B cell (primary cell): Measurements from ENCODE around the gene LRP11. TPM values are rescaled to one million over a fixed set of nuclear protein-coding genes. Genes with fewer than 3 reads are reported as not detected.

Experiments used
- ATAC-seq: fragments of 200-7000 bp; cut with Tn5 transposase; one replicate; pipeline ENCODE4 v1.10.0; 2021; ENCODE audit warnings: low read depth, mild to moderate bottlenecking, moderate number of reproducible peaks, moderate library complexity
- CTCF ChIA-PET: fragments of 350-600 bp; sonication (Branson Sonifier 250); formaldehyde crosslinking; loops from one replicate; lab custom pipeline; 2021; ENCODE audit warnings: antibody characterized with exemption, inconsistent platforms; lab: Charles Lee
- POLR2A ChIA-PET: fragments of 350-600 bp; sonication (Branson Sonifier 250); formaldehyde crosslinking; loops from one replicate; lab custom pipeline; 2021; ENCODE audit warnings: antibody characterized with exemption; lab: Charles Lee
- DNase-seq: peaks from one replicate; pipeline ENCODE4 v3.0.0; 2013
- H2AFZ ChIP-seq: 2 replicates; pipeline ENCODE4 v1.6.1; 2012; ENCODE audit warnings: mild to moderate bottlenecking, low read depth, low read length; ENCODE audit not compliant: insufficient read depth, poor library complexity, severe bottlenecking
- H3K27ac ChIP-seq, 2 donors: 1 replicate in 1 of 2; 2 replicates in 1 of 2; pipeline ENCODE4 v1.5.1; 2012 to 2013; ENCODE audit warnings: low read length in 2 of 2, mild to moderate bottlenecking in 2 of 2, moderate library complexity in 1 of 2
- H3K27me3 ChIP-seq, 4 experiments: fragments of 200-600 bp in 1 of 4; sonication (generic) in 1 of 4; replicated peaks in 1 of 4; 1 replicate in 2 of 4; 2 replicates in 2 of 4; pipeline versions ENCODE4 v1.6.1 to v1.7.0; 2013 to 2016; ENCODE audit warnings: low read length in 3 of 4, mild to moderate bottlenecking in 2 of 4, mixed read lengths in 1 of 4, moderate library complexity in 1 of 4; ENCODE audit not compliant: insufficient read depth in 4 of 4, control insufficient read depth in 3 of 4; ENCODE audit errors: control extremely low read depth in 1 of 4
- H3K36me3 ChIP-seq, 2 experiments: replicated peaks in 1 of 2; 1 replicate in 1 of 2; 2 replicates in 1 of 2; pipeline versions ENCODE4 v1.6.1 to v1.7.1; 2013; ENCODE audit warnings: low read length in 1 of 2; ENCODE audit not compliant: insufficient read depth in 2 of 2, control insufficient read depth in 1 of 2; ENCODE audit errors: control extremely low read depth in 1 of 2, extremely low read depth in 1 of 2
- H3K4me1 ChIP-seq, 2 donors: fragments of 200-600 bp in 1 of 2; sonication (generic) in 1 of 2; 1 replicate in 1 of 2; 2 replicates in 1 of 2; pipeline versions ENCODE4 v1.5.1 to v1.6.1; 2013 to 2017; ENCODE audit warnings: low read length in 2 of 2; ENCODE audit not compliant: control insufficient read depth in 2 of 2, insufficient read depth in 2 of 2
- H3K4me2 ChIP-seq: replicated peaks from 2 replicates; pipeline ENCODE3; 2012; ENCODE audit warnings: mild to moderate bottlenecking, low read depth, low read length; ENCODE audit not compliant: poor library complexity, severe bottlenecking
- H3K4me3 ChIP-seq, 5 experiments: fragments of 200-600 bp in 1 of 5; sonication (generic) in 1 of 5; 1 replicate in 3 of 5; 2 replicates in 2 of 5; pipeline versions ENCODE4 v1.5.1 to v1.7.0; 2011 to 2016; ENCODE audit warnings: low read length in 4 of 5, mild to moderate bottlenecking in 4 of 5, low read depth in 2 of 5, control low read depth in 1 of 5, moderate library complexity in 1 of 5; ENCODE audit not compliant: insufficient read depth in 1 of 5; ENCODE audit errors: control extremely low read depth in 1 of 5, extremely low read depth in 1 of 5
- H3K79me2 ChIP-seq: fragments of 200-600 bp; sonication (generic); one replicate; pipeline ENCODE4 v1.6.0; 2016; ENCODE audit warnings: low read length; ENCODE audit not compliant: control insufficient read depth, insufficient read depth
- H3K9ac ChIP-seq: fragments of 200-600 bp; sonication (generic); 2 replicates; pipeline ENCODE4 v1.6.1; 2017; ENCODE audit warnings: mild to moderate bottlenecking, low read length, moderate library complexity
- H3K9me3 ChIP-seq, 3 donors: one replicate each; pipeline versions ENCODE4 v1.6.1 to v1.7.1; 2013; ENCODE audit warnings: low read length in 2 of 3; ENCODE audit not compliant: control insufficient read depth in 2 of 3, insufficient read depth in 1 of 3; ENCODE audit errors: control extremely low read depth in 1 of 3
- H4K20me1 ChIP-seq: 2 replicates; pipeline ENCODE4 v1.6.0; 2012; ENCODE audit warnings: mild to moderate bottlenecking, low read length; ENCODE audit not compliant: insufficient read depth, control insufficient read depth, poor library complexity, severe bottlenecking
- H3K27ac Mint-ChIP-seq: one replicate; pipeline ENCODE4 v1.8.0; 2021; ENCODE audit warnings: mixed read lengths
- H3K27me3 Mint-ChIP-seq: one replicate; pipeline ENCODE4 v1.8.0; 2021; ENCODE audit warnings: mixed read lengths
- H3K4me1 Mint-ChIP-seq: one replicate; pipeline ENCODE4 v1.8.0; 2021; ENCODE audit warnings: mixed read lengths
- H3K4me3 Mint-ChIP-seq: one replicate; pipeline ENCODE4 v1.8.0; 2021; ENCODE audit warnings: mixed read lengths
- H3K9me3 Mint-ChIP-seq: one replicate; pipeline ENCODE4 v1.8.0; 2022; ENCODE audit warnings: mixed read lengths; ENCODE audit not compliant: insufficient read depth
- CTCF ChIP-seq: fragments of 200-600 bp; IDR thresholded peaks from one replicate; pipeline ENCODE4 v1.8.0; 2022; ENCODE audit warnings: antibody characterized with exemption, mild to moderate bottlenecking
- EZH2 ChIP-seq: IDR thresholded peaks from 2 replicates; pipeline ENCODE4 v1.6.1; 2012; ENCODE audit warnings: borderline replicate concordance, low read depth, mild to moderate bottlenecking, moderate library complexity, low read length; ENCODE audit not compliant: insufficient read depth, poor library complexity, severe bottlenecking
- WGBS: methylation state at CpG from one replicate; pipeline ENCODE4 v1.1.5; 2013; ENCODE audit warnings: missing lambda C conversion rate; ENCODE audit not compliant: insufficient coverage; 5-methylcytosine and 5-hydroxymethylcytosine counted together
- intact Hi-C: fragments of 100-400 bp; cut with micrococcal nuclease; formaldehyde crosslinking; loops from one replicate; pipeline ENCODE4 v1.10.0; 2022
- polyA plus RNA-seq: library from polyadenylated mRNA; depleted of rRNA; stranded (reverse); fragments of >200 nt; gene quantifications from 2 replicates; pipeline ENCODE4 v1.2.3, GENCODE V29; 2012
- total RNA-seq, 2 donors: library from RNA; stranded (reverse); fragments of 120-200 nt in 1 of 2; gene quantifications; 1 replicate in 1 of 2; 2 replicates in 1 of 2; pipeline versions ENCODE4 v1.2.3 to v1.2.4, GENCODE V29; 2013 to 2022

Gene LRP11
- total and polyA plus RNA-seq, 2 donors (not counting 1 experiment from before 2014, with no cell fraction given), result 0.34 to 1.2 TPM

- WGBS, result 94% methylated on average over 4 of the region's 6 CpGs
- Mint-ChIP-seq H3K4me1 (no peaks in the 10 kb centered on the region), H3K27ac (no peak overlapping the region), H3K4me3 (no peak overlapping the region), H3K27me3 (peaks cover 14% of the 10 kb centered on the region), H3K9me3 (no peaks in the 10 kb centered on the region)
- DNase-seq (no peak), ATAC-seq (no peak)
- ChIA-PET CTCF (interaction anchor here (1.2 to 1.7 kb wide), 3 partner anchors 11 to 17 kb away, joined by 3 to 6 read pairs (median 5); no protein-coding TSS in a partner anchor), POLR2A (no interaction called here)
- Histone ChIP-seq H3K9ac (no peak overlapping the region), H3K4me1 (no peaks in the 10 kb centered on the region), H3K9me3 (peaks cover 0 to 7% (median 0%) of the 10 kb centered on the region in 3 donors), H3K4me3 (no peak overlapping the region), H3K4me2 (no peak overlapping the region), H4K20me1 (no peaks in the 10 kb centered on the region), H3K79me2 (no peaks in the 10 kb centered on the region), H3K27ac (no peak overlapping the region), H3K36me3 (no peaks in the 10 kb centered on the region), H3K27me3 (peaks cover 0 to 3% (median 0%) of the 10 kb centered on the region in 4 experiments), H2AFZ (no peak overlapping the region)
- intact Hi-C loops, result no loop called here
- TF ChIP-seq EZH2 (no peak), CTCF (no peak)
Observed at GRCh38 chr6:149831308-149831820, 32.8 kb downstream of the LRP11 start.

- Histone ChIP-seq H3K9me3 (peaks cover 0 to 7% (median 0%) of the 10 kb centered on the region in 3 donors), H3K27me3 (peaks cover 0 to 3% (median 0%) of the 10 kb centered on the region in 4 experiments), H3K36me3 (no peaks in the 10 kb centered on the region), H3K4me2 (no peak overlapping the region), H3K4me3 (no peak overlapping the region), H2AFZ (no peak overlapping the region), H3K27ac (no peak overlapping the region), H3K4me1 (no peaks in the 10 kb centered on the region), H3K79me2 (no peaks in the 10 kb centered on the region), H4K20me1 (no peaks in the 10 kb centered on the region), H3K9ac (no peak overlapping the region)
- no peak overlapping the region for H3K4me3 Mint-ChIP-seq
- H3K27ac Mint-ChIP-seq, result no peak overlapping the region
- H3K4me1 Mint-ChIP-seq, result no peaks in the 10 kb centered on the region
- no peak for ATAC-seq
- WGBS, result 100% methylated on average over 2 of the region's 7 CpGs
- ChIA-PET POLR2A (no interaction called here), CTCF (interaction anchor here (0.8 to 1.3 kb wide), 2 partner anchors 11 kb away, joined by 3 to 6 read pairs; no protein-coding TSS in a partner anchor)
- TF ChIP-seq EZH2, result no peak
- no peak for TF ChIP-seq CTCF
- peaks cover 11% of the 10 kb centered on the region for H3K27me3 Mint-ChIP-seq
- intact Hi-C loops, result no loop called here
- no peaks in the 10 kb centered on the region for H3K9me3 Mint-ChIP-seq
- no peak for DNase-seq
Observed at GRCh38 chr6:149830731-149831307, 33.3 kb downstream of the LRP11 start.
